Fibroblast of lung (primary cell): ENCODE results near the gene ATP2B3. TPM values are rescaled to one million over a fixed set of nuclear protein-coding genes. Genes with fewer than 3 reads are reported as not detected.

Experiments
- DNase-seq, 2 donors: peaks; one replicate each; pipeline versions ENCODE4 v3.0.0 to v3.0.0-alpha.2; 2010; ENCODE audit warnings: low read depth in 2 of 2
- H2AFZ ChIP-seq: 2 replicates; pipeline ENCODE4 v1.5.1; 2012; ENCODE audit warnings: low read length, control low read depth, inconsistent platforms
- H3K27ac ChIP-seq: 2 replicates; pipeline ENCODE4 v1.5.1; 2011; ENCODE audit warnings: low read length, control low read depth; ENCODE audit not compliant: insufficient read depth
- H3K27me3 ChIP-seq: 2 replicates; pipeline ENCODE4 v1.5.1; 2011; ENCODE audit warnings: mild to moderate bottlenecking, low read length; ENCODE audit not compliant: control insufficient read depth, insufficient read depth
- H3K36me3 ChIP-seq: 2 replicates; pipeline ENCODE4 v1.5.1; 2011; ENCODE audit warnings: low read length; ENCODE audit not compliant: control insufficient read depth, insufficient read depth
- H3K4me1 ChIP-seq: 2 replicates; pipeline ENCODE4 v1.5.1; 2011; ENCODE audit warnings: low read length; ENCODE audit not compliant: control insufficient read depth, insufficient read depth; ENCODE audit errors: extremely low read depth
- H3K4me2 ChIP-seq: 2 replicates; pipeline ENCODE4 v1.5.1; 2011; ENCODE audit warnings: low read length, control low read depth; ENCODE audit not compliant: insufficient read depth; ENCODE audit errors: extremely low read depth
- H3K4me3 ChIP-seq, 4 experiments: fragments of 200-600 bp in 1 of 4; sonication (generic) in 1 of 4; replicated peaks in 1 of 4; 2 replicates each; pipeline ENCODE4 v1.5.1; 2011 to 2016; ENCODE audit warnings: low read length in 4 of 4, low read depth in 3 of 4, mild to moderate bottlenecking in 3 of 4, control low read depth in 2 of 4, inconsistent platforms in 1 of 4, mixed read lengths in 1 of 4; ENCODE audit not compliant: insufficient read depth in 1 of 4; ENCODE audit errors: control extremely low read depth in 1 of 4
- H3K79me2 ChIP-seq: 2 replicates; pipeline ENCODE4 v1.5.1; 2012; ENCODE audit warnings: mild to moderate bottlenecking, low read length, inconsistent platforms; ENCODE audit not compliant: control insufficient read depth, insufficient read depth
- H3K9ac ChIP-seq: 2 replicates; pipeline ENCODE4 v1.5.1; 2011; ENCODE audit warnings: mild to moderate bottlenecking, low read length, control low read depth; ENCODE audit not compliant: insufficient read depth
- H3K9me3 ChIP-seq: 2 replicates; pipeline ENCODE4 v1.5.1; 2012; ENCODE audit warnings: low read depth, low read length; ENCODE audit not compliant: control insufficient read depth, insufficient read depth
- H4K20me1 ChIP-seq: 2 replicates; pipeline ENCODE4 v1.5.1; 2011; ENCODE audit warnings: low read length; ENCODE audit not compliant: control insufficient read depth, insufficient read depth; ENCODE audit errors: extremely low read depth
- CTCF ChIP-seq, 2 donors: IDR thresholded peaks in 1 of 2; conservative IDR thresholded peaks in 1 of 2; 1 replicate in 1 of 2; 2 replicates in 1 of 2; pipeline ENCODE4 v1.5.1; 2011 to 2012; ENCODE audit warnings: low read length in 2 of 2, control low read depth in 1 of 2, inconsistent platforms in 1 of 2, low read depth in 1 of 2, mild to moderate bottlenecking in 1 of 2
- EZH2 ChIP-seq: IDR thresholded peaks from 2 replicates; pipeline ENCODE4 v1.5.1; 2012; ENCODE audit warnings: low read length, control low read depth, mild to moderate bottlenecking; ENCODE audit errors: missing control alignments
- polyA plus RNA-seq, 2 donors: library from polyadenylated mRNA; depleted of rRNA in 1 of 2; stranded (reverse) in 1 of 2; unstranded in 1 of 2; fragments of >200 nt; gene quantifications; 2 replicates each; pipeline ENCODE4 v1.2.1, GENCODE V29; 2011 to 2012; ENCODE audit warnings: missing spikeins in 1 of 2
- total RNA-seq: library from RNA; depleted of rRNA; stranded (reverse); fragments of >200 nt; gene quantifications from 2 replicates; pipeline ENCODE4 v1.2.1, GENCODE V29; 2014

The ATP2B3 gene
- total and polyA plus RNA-seq, 2 donors (not counting 1 experiment from before 2014, with no cell fraction given): not detected

GRCh38 chrX:153501530-153501929 is 15.9 kb upstream of the ATP2B3 start:
- H3K9me3 ChIP-seq: no peaks in the 10 kb centered on the region
- no peak overlapping the region for H2AFZ ChIP-seq
- no peak for DNase-seq
- H4K20me1 ChIP-seq: no peaks in the 10 kb centered on the region
- no peak overlapping the region for H3K9ac ChIP-seq
- no peaks in the 10 kb centered on the region for H3K36me3 ChIP-seq
- H3K27ac ChIP-seq: no peak overlapping the region
- no peaks in the 10 kb centered on the region for H3K27me3 ChIP-seq
- no peak for TF ChIP-seq EZH2
- TF ChIP-seq CTCF (conservative IDR thresholded peaks at IDR 0.05 in 1 of 2, IDR thresholded peaks at IDR 0.05 in 1 of 2; ENCODE audit: low read depth in 1 of 2, low read length in 2 of 2): no peak
- H3K79me2 ChIP-seq: no peaks in the 10 kb centered on the region
- H3K4me2 ChIP-seq: no peak overlapping the region
- no peaks in the 10 kb centered on the region for H3K4me1 ChIP-seq
- no peak overlapping the region for H3K4me3 ChIP-seq

- no peaks in the 10 kb centered on the region for H3K4me1 ChIP-seq
- no peaks in the 10 kb centered on the region for H4K20me1 ChIP-seq
- no peak overlapping the region for H3K4me3 ChIP-seq
- H3K27ac ChIP-seq: no peak overlapping the region
- H2AFZ ChIP-seq: no peak overlapping the region
- no peaks in the 10 kb centered on the region for H3K79me2 ChIP-seq
- H3K27me3 ChIP-seq: no peaks in the 10 kb centered on the region
- no peak for DNase-seq
- H3K9me3 ChIP-seq: no peaks in the 10 kb centered on the region
- no peak overlapping the region for H3K9ac ChIP-seq
- no peak overlapping the region for H3K4me2 ChIP-seq
- TF ChIP-seq CTCF (conservative IDR thresholded peaks at IDR 0.05 in 1 of 2, IDR thresholded peaks at IDR 0.05 in 1 of 2; ENCODE audit: low read depth in 1 of 2, low read length in 2 of 2): no peak
- TF ChIP-seq EZH2: no peak
- H3K36me3 ChIP-seq: no peaks in the 10 kb centered on the region
Measured at GRCh38 chrX:153502131-153502530, 15.3 kb upstream of the ATP2B3 start.

GRCh38 chrX:153502796-153503195 is 14.6 kb upstream of the ATP2B3 start:
- no peak overlapping the region for H2AFZ ChIP-seq
- no peaks in the 10 kb centered on the region for H3K4me1 ChIP-seq
- H3K79me2 ChIP-seq: no peaks in the 10 kb centered on the region
- no peak overlapping the region for H3K4me3 ChIP-seq
- no peaks in the 10 kb centered on the region for H3K36me3 ChIP-seq
- no peaks in the 10 kb centered on the region for H4K20me1 ChIP-seq
- H3K9me3 ChIP-seq: no peaks in the 10 kb centered on the region
- no peak overlapping the region for H3K27ac ChIP-seq
- no peak overlapping the region for H3K9ac ChIP-seq
- no peak for DNase-seq
- TF ChIP-seq CTCF (conservative IDR thresholded peaks at IDR 0.05 in 1 of 2, IDR thresholded peaks at IDR 0.05 in 1 of 2; ENCODE audit: low read depth in 1 of 2, low read length in 2 of 2) (no peak), EZH2 (no peak)
- H3K4me2 ChIP-seq: no peak overlapping the region
- no peaks in the 10 kb centered on the region for H3K27me3 ChIP-seq
